ENCODE results near the gene PAH. TPM values are rescaled to one million over a fixed set of nuclear protein-coding genes. Genes with fewer than 3 reads are reported as not detected.

The PAH gene
- total RNA-seq, 2 donors from 2014 or later, result 7.3 to 39.6 TPM

GRCh38 chr12:102821149-102821548 lies 95.9 kb downstream of the PAH start:
- H3K4me1 ChIP-seq, result no peaks in the 10 kb centered on the region
- no peak for ATAC-seq
- no peak for DNase-seq
- intact Hi-C loops (cut with DNase I), result no loop called here
- TF ChIP-seq CTCF (IDR thresholded peaks at IDR 0.05), result no peak
- TF ChIP-seq POLR2A (IDR thresholded peaks at IDR 0.05), result no peak
- WGBS, 2 donors, result 42 to 49% methylated on average over 5 of the region's 5 CpGs
- H3K9me3 ChIP-seq, result no peaks in the 10 kb centered on the region
- no peaks in the 10 kb centered on the region for H3K36me3 ChIP-seq (replicated peaks in 1 of 2; ENCODE audit: insufficient read depth in 1 of 2, low read depth in 2 of 2)
- H3K27ac ChIP-seq, result no peak overlapping the region
- no peak overlapping the region for H3K4me3 ChIP-seq
- no peaks in the 10 kb centered on the region for H3K27me3 ChIP-seq

- Histone ChIP-seq H3K36me3 (replicated peaks in 1 of 2; ENCODE audit: insufficient read depth in 1 of 2, low read depth in 2 of 2) (no peaks in the 10 kb centered on the region), H3K27ac (no peak overlapping the region), H3K27me3 (no peaks in the 10 kb centered on the region), H3K4me1 (no peaks in the 10 kb centered on the region), H3K9me3 (no peaks in the 10 kb centered on the region), H3K4me3 (no peak overlapping the region)
- TF ChIP-seq POLR2A (IDR thresholded peaks at IDR 0.05) (no peak), CTCF (IDR thresholded peaks at IDR 0.05) (peak; percentile 25 to 63 (median 50))
- intact Hi-C loops (cut with DNase I), result no loop called here
- DNase-seq, result no peak
- peak; percentile 75 for ATAC-seq
- WGBS, 2 donors, result 9 to 10% methylated on average over 5 of the region's 5 CpGs
Measured at GRCh38 chr12:102816816-102817434, 100.1 kb downstream of the PAH start.

DNA sequence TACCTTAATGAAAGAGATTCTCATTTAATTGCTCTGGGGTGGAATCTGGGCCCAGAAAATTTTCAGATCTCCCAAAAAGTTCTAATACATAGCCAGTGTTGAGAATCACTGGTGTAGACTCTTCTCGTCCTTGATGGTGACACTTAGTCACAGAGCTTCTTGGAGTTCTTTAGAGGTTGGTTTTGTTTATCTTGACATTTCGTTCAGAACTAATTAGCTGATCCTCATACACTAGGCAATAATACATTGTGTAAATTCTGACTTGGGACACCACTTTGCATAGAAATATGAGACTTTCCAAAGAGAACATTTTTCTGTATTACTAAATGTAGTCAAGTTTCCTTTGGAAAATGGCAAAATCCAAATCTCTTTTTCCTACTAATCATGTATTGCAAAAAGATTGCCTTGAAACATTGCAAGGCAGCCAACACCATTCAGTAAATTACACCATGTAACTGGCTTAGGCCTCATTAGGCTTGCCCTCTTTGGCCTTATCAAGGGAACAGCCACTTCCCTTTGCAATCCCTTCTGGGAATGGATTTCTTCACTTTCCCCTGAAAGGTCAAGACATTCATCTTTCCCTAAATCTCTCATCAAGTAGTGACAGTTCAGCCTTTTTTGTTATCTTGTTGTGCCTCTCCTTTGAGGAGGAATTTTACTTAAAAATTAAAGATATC lies 102.2 kb downstream of the PAH start:
- Histone ChIP-seq H3K27me3 (peaks cover 0 to 3% of the 10 kb centered on the region in 2 donors), H3K36me3 (replicated peaks in 1 of 2; ENCODE audit: insufficient read depth in 1 of 2, low read depth in 2 of 2) (no peaks in the 10 kb centered on the region), H3K4me1 (no peaks in the 10 kb centered on the region), H3K9me3 (no peaks in the 10 kb centered on the region), H3K4me3 (no peak overlapping the region), H3K27ac (no peak overlapping the region)
- DNase-seq (no peak), ATAC-seq (no peak)
- intact Hi-C loops (cut with DNase I), result no loop called here
- 57 to 61% methylated on average over 2 of the region's 2 CpGs for WGBS, 2 donors
- TF ChIP-seq CTCF (IDR thresholded peaks at IDR 0.05) (no peak), POLR2A (IDR thresholded peaks at IDR 0.05) (no peak)

- no peak for DNase-seq
- H3K4me3 ChIP-seq, result no peak overlapping the region
- no peak overlapping the region for H3K27ac ChIP-seq
- intact Hi-C loops (cut with DNase I), result no loop called here
- TF ChIP-seq POLR2A (IDR thresholded peaks at IDR 0.05), result no peak
- no peak for TF ChIP-seq CTCF (IDR thresholded peaks at IDR 0.05)
- peaks cover 0 to 3% of the 10 kb centered on the region in 2 donors for H3K27me3 ChIP-seq
- H3K9me3 ChIP-seq, result no peaks in the 10 kb centered on the region
- 36 to 38% methylated on average over 8 of the region's 8 CpGs for WGBS, 2 donors
- no peak for ATAC-seq
- H3K4me1 ChIP-seq, result no peaks in the 10 kb centered on the region
- no peaks in the 10 kb centered on the region for H3K36me3 ChIP-seq (replicated peaks in 1 of 2; ENCODE audit: insufficient read depth in 1 of 2, low read depth in 2 of 2)
Measured at GRCh38 chr12:102812344-102812743, 104.7 kb downstream of the PAH start.

Data from body of pancreas (tissue), 4 donors.